Posterior vena cava (tissue), 2 donors: ENCODE results near the gene FGG. TPM values are rescaled to one million over a fixed set of nuclear protein-coding genes. Genes with fewer than 3 reads are reported as not detected.

Experiments used
- DNase-seq: peaks from one replicate; pipeline ENCODE4 v3.0.0-alpha.2; 2020; ENCODE audit warnings: low spot score
- intact Hi-C, 2 donors: fragments of 100-400 bp; cut with DNase I; formaldehyde crosslinking; loops; one replicate each; pipeline versions ENCODE4 v1.14.1 to v1.14.2; 2022 to 2023
- long read RNA-seq, 2 donors: library from polyadenylated mRNA; unstranded; transcript quantifications; one replicate each; pipeline ENCODE4 v2.0.0, GENCODE V29; 2020 to 2021
- total RNA-seq, 2 donors: library from RNA; stranded (reverse); fragmentation: NEBNext Ultra II Directional; extraction: Animal tissue kit (Norgen Biotek cat#: 25700); gene quantifications; one replicate each; pipeline ENCODE4 v1.2.1, GENCODE V29; 2021
- donor health status: DM: yes; HTN: yes; CAD: no.
- donor health status: DM: yes; HTN: yes; CAD: no.

The FGG gene
- under 1 TPM in 1 of 2 donors, not detected in 1; 0.88 TPM for total RNA-seq
- long read RNA-seq, donor 1, result 0 reads
- long read RNA-seq, donor 2, partial matches to known transcripts, result 0 of 1 reads
- long read RNA-seq, donor 2, other reads (novel, unspliced or antisense), result 0 of 1 reads

GRCh38 chr4:154612472-154613414 is at the start of gene FGG:
Gene FGG (minus strand): TSS chr4:154612656. CDS start chr4:154612609, 47 bp downstream.
- no peak for DNase-seq
- intact Hi-C loops, result no loop called here

- intact Hi-C loops, result no loop called here
- no peak for DNase-seq
Observed at GRCh38 chr4:154660052-154660451, 47.6 kb upstream of the FGG start.

- intact Hi-C loops, result no loop called here
- no peak for DNase-seq
Observed at GRCh38 chr4:154658680-154659405, 46.4 kb upstream of the FGG start.

GRCh38 chr4:154643493-154643892 is 31.0 kb upstream of the FGG start:
- no peak for DNase-seq
- intact Hi-C loops, result no loop called here

GRCh38 chr4:154642373-154643009 is 30.0 kb upstream of the FGG start:
- intact Hi-C loops, result no loop called here
- DNase-seq, result no peak

- intact Hi-C loops, result no loop called here
Observed at GRCh38 chr4:154640999-154641398, 28.5 kb upstream of the FGG start.

GRCh38 chr4:154634058-154634457 is 21.6 kb upstream of the FGG start:
- DNase-seq, result no peak
- intact Hi-C loops, result no loop called here

More at GRCh38 chr4:154640999-154641398, 28.5 kb upstream of the FGG start:
- no peak for DNase-seq

GRCh38 chr4:154631828-154632227 is 19.4 kb upstream of the FGG start:
- no peak for DNase-seq
- intact Hi-C loops, result no loop called here

- intact Hi-C loops, result no loop called here
- no peak for DNase-seq
Observed at GRCh38 chr4:154630324-154630723, 17.9 kb upstream of the FGG start.

- intact Hi-C loops, result loop anchor here in 1 of 2 donors (10.0 kb wide), 1 partner anchor 72 kb away; the partner anchor contains the start of gene PLRG1
- no peak for DNase-seq
Observed at GRCh38 chr4:154626793-154627484, 14.5 kb upstream of the FGG start.

GRCh38 chr4:154625971-154626370 is 13.5 kb upstream of the FGG start:
- intact Hi-C loops, result loop anchor here in 1 of 2 donors (10.0 kb wide), 1 partner anchor 71 kb away; the partner anchor contains the start of gene PLRG1
- no peak for DNase-seq

GRCh38 chr4:154623995-154624394 is 11.5 kb upstream of the FGG start:
- intact Hi-C loops, result loop anchor here in 1 of 2 donors (10.0 kb wide), 1 partner anchor 69 kb away; the partner anchor contains the start of gene PLRG1
- DNase-seq, result no peak

GRCh38 chr4:154623436-154623835 is 11.0 kb upstream of the FGG start:
- intact Hi-C loops, result loop anchor here in 1 of 2 donors (10.0 kb wide), 1 partner anchor 69 kb away; the partner anchor contains the start of gene PLRG1
- no peak for DNase-seq

- DNase-seq, result no peak
- intact Hi-C loops, result loop anchor here in 1 of 2 donors (10.0 kb wide), 1 partner anchor 68 kb away; the partner anchor contains the start of gene PLRG1
Observed at GRCh38 chr4:154622598-154622997, 10.1 kb upstream of the FGG start.

GRCh38 chr4:154620111-154620510 is 7.7 kb upstream of the FGG start:
- intact Hi-C loops, result loop anchor here in 1 of 2 donors (10.0 kb wide), 1 partner anchor 65 kb away; the partner anchor contains the start of gene PLRG1
- no peak for DNase-seq

GRCh38 chr4:154618708-154619315 is 6.4 kb upstream of the FGG start:
- intact Hi-C loops, result no loop called here
- DNase-seq, result no peak

- intact Hi-C loops, result no loop called here
- DNase-seq, result no peak
Observed at GRCh38 chr4:154617820-154618317, 5.4 kb upstream of the FGG start.

- intact Hi-C loops, result no loop called here
- DNase-seq, result no peak
Observed at GRCh38 chr4:154616731-154617130, 4.3 kb upstream of the FGG start.
